ENCODE results near the gene SPARC. TPM values are rescaled to one million over a fixed set of nuclear protein-coding genes. Genes with fewer than 3 reads are reported as not detected.

SPARC gene, protein sequence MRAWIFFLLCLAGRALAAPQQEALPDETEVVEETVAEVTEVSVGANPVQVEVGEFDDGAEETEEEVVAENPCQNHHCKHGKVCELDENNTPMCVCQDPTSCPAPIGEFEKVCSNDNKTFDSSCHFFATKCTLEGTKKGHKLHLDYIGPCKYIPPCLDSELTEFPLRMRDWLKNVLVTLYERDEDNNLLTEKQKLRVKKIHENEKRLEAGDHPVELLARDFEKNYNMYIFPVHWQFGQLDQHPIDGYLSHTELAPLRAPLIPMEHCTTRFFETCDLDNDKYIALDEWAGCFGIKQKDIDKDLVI
- 1,768 and 1,842 TPM in 2 replicates for total RNA-seq

DNA sequence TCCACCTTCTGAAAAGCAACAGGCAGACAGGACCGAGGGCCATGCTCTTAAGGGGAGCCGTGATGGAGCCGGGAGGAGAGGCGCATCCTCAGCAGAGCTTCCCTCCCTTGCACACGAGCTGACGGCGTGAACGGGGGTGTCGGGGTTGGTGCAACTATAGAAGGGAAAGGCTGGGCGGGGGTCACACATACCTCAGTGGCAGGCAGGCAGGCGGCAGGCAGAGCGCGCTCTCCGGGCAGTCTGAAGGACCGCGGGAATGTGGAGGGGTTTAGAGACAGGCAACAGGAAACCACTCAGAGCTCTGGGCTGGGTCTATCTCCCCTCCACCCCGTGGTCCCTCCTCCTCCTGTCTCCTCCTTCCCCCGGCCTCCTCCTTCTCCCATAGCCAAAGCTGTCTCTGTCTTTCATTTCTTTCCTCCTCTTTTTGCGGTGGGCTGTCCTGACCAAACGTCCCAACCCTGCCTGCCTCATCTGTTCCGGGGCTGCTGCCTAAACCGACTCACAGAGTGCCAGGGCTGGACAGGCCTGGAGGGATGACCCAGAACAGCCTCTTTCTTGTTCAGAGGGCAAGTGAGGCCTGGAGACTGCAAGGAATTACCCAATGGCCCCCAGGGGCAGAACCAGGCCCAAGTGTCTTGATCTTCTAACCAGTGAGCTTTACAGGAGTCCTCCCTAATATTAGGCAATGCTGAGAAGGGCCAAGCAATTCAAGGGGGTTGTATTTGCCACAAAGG is at the start of gene SPARC:
SPARC (minus strand) TSS at position 242 of the 734 bp plus-strand sequence. CDS start 10,727 bp downstream, outside the sequence.

Other genes starting within 250 kb of the SPARC start
- gene SLC36A1, start 239.3 kb downstream of the SPARC start, total RNA-seq: 4.6 and 12.1 TPM in 2 replicates
- gene FAT2, start 95.6 kb downstream of the SPARC start, total RNA-seq: under 0.01 TPM in 1 of 2 replicates, not detected in the other
- gene ATOX1, start 71.7 kb upstream of the SPARC start, total RNA-seq: 138 and 141 TPM in 2 replicates
- gene G3BP1, start 85.0 kb upstream of the SPARC start, total RNA-seq: 87.1 and 110 TPM in 2 replicates
- gene GLRA1, start 237.9 kb upstream of the SPARC start, total RNA-seq: not detected in 2 replicates